B cell (primary cell): ENCODE measurements around the gene MMAB. TPM values are rescaled to one million over a fixed set of nuclear protein-coding genes. Genes with fewer than 3 reads are reported as not detected.

Experiments
- ATAC-seq: fragments of 200-7000 bp; cut with Tn5 transposase; one replicate; pipeline ENCODE4 v1.10.0; 2021; ENCODE audit warnings: low read depth, mild to moderate bottlenecking, moderate number of reproducible peaks, moderate library complexity
- CTCF ChIA-PET: fragments of 350-600 bp; sonication (Branson Sonifier 250); formaldehyde crosslinking; loops from one replicate; lab custom pipeline; 2021; ENCODE audit warnings: antibody characterized with exemption, inconsistent platforms; lab: Charles Lee
- POLR2A ChIA-PET: fragments of 350-600 bp; sonication (Branson Sonifier 250); formaldehyde crosslinking; loops from one replicate; lab custom pipeline; 2021; ENCODE audit warnings: antibody characterized with exemption; lab: Charles Lee
- DNase-seq: peaks from one replicate; pipeline ENCODE4 v3.0.0; 2013
- H2AFZ ChIP-seq: 2 replicates; pipeline ENCODE4 v1.6.1; 2012; ENCODE audit warnings: mild to moderate bottlenecking, low read depth, low read length; ENCODE audit not compliant: insufficient read depth, poor library complexity, severe bottlenecking
- H3K27ac ChIP-seq, 2 donors: 1 replicate in 1 of 2; 2 replicates in 1 of 2; pipeline ENCODE4 v1.5.1; 2012 to 2013; ENCODE audit warnings: low read length in 2 of 2, mild to moderate bottlenecking in 2 of 2, moderate library complexity in 1 of 2
- H3K27me3 ChIP-seq, 4 experiments: fragments of 200-600 bp in 1 of 4; sonication (generic) in 1 of 4; replicated peaks in 1 of 4; 1 replicate in 2 of 4; 2 replicates in 2 of 4; pipeline versions ENCODE4 v1.6.1 to v1.7.0; 2013 to 2016; ENCODE audit warnings: low read length in 3 of 4, mild to moderate bottlenecking in 2 of 4, mixed read lengths in 1 of 4, moderate library complexity in 1 of 4; ENCODE audit not compliant: insufficient read depth in 4 of 4, control insufficient read depth in 3 of 4; ENCODE audit errors: control extremely low read depth in 1 of 4
- H3K36me3 ChIP-seq, 2 experiments: replicated peaks in 1 of 2; 1 replicate in 1 of 2; 2 replicates in 1 of 2; pipeline versions ENCODE4 v1.6.1 to v1.7.1; 2013; ENCODE audit warnings: low read length in 1 of 2; ENCODE audit not compliant: insufficient read depth in 2 of 2, control insufficient read depth in 1 of 2; ENCODE audit errors: control extremely low read depth in 1 of 2, extremely low read depth in 1 of 2
- H3K4me1 ChIP-seq, 2 donors: fragments of 200-600 bp in 1 of 2; sonication (generic) in 1 of 2; 1 replicate in 1 of 2; 2 replicates in 1 of 2; pipeline versions ENCODE4 v1.5.1 to v1.6.1; 2013 to 2017; ENCODE audit warnings: low read length in 2 of 2; ENCODE audit not compliant: control insufficient read depth in 2 of 2, insufficient read depth in 2 of 2
- H3K4me2 ChIP-seq: replicated peaks from 2 replicates; pipeline ENCODE3; 2012; ENCODE audit warnings: mild to moderate bottlenecking, low read depth, low read length; ENCODE audit not compliant: poor library complexity, severe bottlenecking
- H3K4me3 ChIP-seq, 5 experiments: fragments of 200-600 bp in 1 of 5; sonication (generic) in 1 of 5; 1 replicate in 3 of 5; 2 replicates in 2 of 5; pipeline versions ENCODE4 v1.5.1 to v1.7.0; 2011 to 2016; ENCODE audit warnings: low read length in 4 of 5, mild to moderate bottlenecking in 4 of 5, low read depth in 2 of 5, control low read depth in 1 of 5, moderate library complexity in 1 of 5; ENCODE audit not compliant: insufficient read depth in 1 of 5; ENCODE audit errors: control extremely low read depth in 1 of 5, extremely low read depth in 1 of 5
- H3K79me2 ChIP-seq: fragments of 200-600 bp; sonication (generic); one replicate; pipeline ENCODE4 v1.6.0; 2016; ENCODE audit warnings: low read length; ENCODE audit not compliant: control insufficient read depth, insufficient read depth
- H3K9ac ChIP-seq: fragments of 200-600 bp; sonication (generic); 2 replicates; pipeline ENCODE4 v1.6.1; 2017; ENCODE audit warnings: mild to moderate bottlenecking, low read length, moderate library complexity
- H3K9me3 ChIP-seq, 3 donors: one replicate each; pipeline versions ENCODE4 v1.6.1 to v1.7.1; 2013; ENCODE audit warnings: low read length in 2 of 3; ENCODE audit not compliant: control insufficient read depth in 2 of 3, insufficient read depth in 1 of 3; ENCODE audit errors: control extremely low read depth in 1 of 3
- H4K20me1 ChIP-seq: 2 replicates; pipeline ENCODE4 v1.6.0; 2012; ENCODE audit warnings: mild to moderate bottlenecking, low read length; ENCODE audit not compliant: insufficient read depth, control insufficient read depth, poor library complexity, severe bottlenecking
- H3K27ac Mint-ChIP-seq: one replicate; pipeline ENCODE4 v1.8.0; 2021; ENCODE audit warnings: mixed read lengths
- H3K27me3 Mint-ChIP-seq: one replicate; pipeline ENCODE4 v1.8.0; 2021; ENCODE audit warnings: mixed read lengths
- H3K4me1 Mint-ChIP-seq: one replicate; pipeline ENCODE4 v1.8.0; 2021; ENCODE audit warnings: mixed read lengths
- H3K4me3 Mint-ChIP-seq: one replicate; pipeline ENCODE4 v1.8.0; 2021; ENCODE audit warnings: mixed read lengths
- H3K9me3 Mint-ChIP-seq: one replicate; pipeline ENCODE4 v1.8.0; 2022; ENCODE audit warnings: mixed read lengths; ENCODE audit not compliant: insufficient read depth
- EZH2 ChIP-seq: IDR thresholded peaks from 2 replicates; pipeline ENCODE4 v1.6.1; 2012; ENCODE audit warnings: borderline replicate concordance, low read depth, mild to moderate bottlenecking, moderate library complexity, low read length; ENCODE audit not compliant: insufficient read depth, poor library complexity, severe bottlenecking
- WGBS: methylation state at CpG from one replicate; pipeline ENCODE4 v1.1.5; 2013; ENCODE audit warnings: missing lambda C conversion rate; ENCODE audit not compliant: insufficient coverage; 5-methylcytosine and 5-hydroxymethylcytosine counted together
- intact Hi-C: fragments of 100-400 bp; cut with micrococcal nuclease; formaldehyde crosslinking; loops from one replicate; pipeline ENCODE4 v1.10.0; 2022
- polyA plus RNA-seq: library from polyadenylated mRNA; depleted of rRNA; stranded (reverse); fragments of >200 nt; gene quantifications from 2 replicates; pipeline ENCODE4 v1.2.3, GENCODE V29; 2012
- total RNA-seq, 2 donors: library from RNA; stranded (reverse); fragments of 120-200 nt in 1 of 2; gene quantifications; 1 replicate in 1 of 2; 2 replicates in 1 of 2; pipeline versions ENCODE4 v1.2.3 to v1.2.4, GENCODE V29; 2013 to 2022
- TF ChIP-seq, protein P1 (sequence below): fragments of 200-600 bp; IDR thresholded peaks from one replicate; pipeline ENCODE4 v1.8.0; 2022; ENCODE audit warnings: antibody characterized with exemption, mild to moderate bottlenecking

The MMAB gene
- total and polyA plus RNA-seq, 2 donors (not counting 1 experiment from before 2014, with no cell fraction given) = 15.0 to 20.5 TPM

DNA sequence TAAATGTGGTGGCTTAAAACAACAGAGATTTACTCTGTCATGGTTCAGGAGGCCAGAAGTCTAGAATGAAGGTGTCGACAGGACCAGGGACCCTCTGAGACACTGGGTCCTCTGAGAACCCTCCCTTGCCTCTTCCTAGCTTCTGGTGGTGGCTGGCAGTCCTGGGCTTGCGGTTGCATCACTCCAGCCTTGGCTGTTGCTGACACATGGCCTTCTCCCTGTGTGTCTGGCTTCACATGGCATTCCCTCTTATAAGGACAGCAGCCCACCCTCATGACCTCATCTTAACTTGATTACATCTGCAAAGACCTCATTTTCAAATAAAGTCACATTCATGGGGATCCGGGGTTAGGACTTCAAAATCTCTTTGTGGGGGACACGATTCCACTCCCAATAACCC is 37.2 kb upstream of the MMAB start:
- Mint-ChIP-seq H3K27ac (no peak overlapping the region), H3K4me1 (no peaks in the 10 kb centered on the region), H3K27me3 (peaks cover 48% of the 10 kb centered on the region), H3K9me3 (no peaks in the 10 kb centered on the region), H3K4me3 (no peak overlapping the region)
- no peaks in the 10 kb centered on the region for H3K79me2 ChIP-seq
- peaks cover 0 to 19% (median 3%) of the 10 kb centered on the region in 4 experiments for H3K27me3 ChIP-seq
- H3K9me3 ChIP-seq = peaks cover 0 to 4% (median 0%) of the 10 kb centered on the region in 3 donors
- no peak for DNase-seq
- H4K20me1 ChIP-seq = no peaks in the 10 kb centered on the region
- TF ChIP-seq, protein P1, sequence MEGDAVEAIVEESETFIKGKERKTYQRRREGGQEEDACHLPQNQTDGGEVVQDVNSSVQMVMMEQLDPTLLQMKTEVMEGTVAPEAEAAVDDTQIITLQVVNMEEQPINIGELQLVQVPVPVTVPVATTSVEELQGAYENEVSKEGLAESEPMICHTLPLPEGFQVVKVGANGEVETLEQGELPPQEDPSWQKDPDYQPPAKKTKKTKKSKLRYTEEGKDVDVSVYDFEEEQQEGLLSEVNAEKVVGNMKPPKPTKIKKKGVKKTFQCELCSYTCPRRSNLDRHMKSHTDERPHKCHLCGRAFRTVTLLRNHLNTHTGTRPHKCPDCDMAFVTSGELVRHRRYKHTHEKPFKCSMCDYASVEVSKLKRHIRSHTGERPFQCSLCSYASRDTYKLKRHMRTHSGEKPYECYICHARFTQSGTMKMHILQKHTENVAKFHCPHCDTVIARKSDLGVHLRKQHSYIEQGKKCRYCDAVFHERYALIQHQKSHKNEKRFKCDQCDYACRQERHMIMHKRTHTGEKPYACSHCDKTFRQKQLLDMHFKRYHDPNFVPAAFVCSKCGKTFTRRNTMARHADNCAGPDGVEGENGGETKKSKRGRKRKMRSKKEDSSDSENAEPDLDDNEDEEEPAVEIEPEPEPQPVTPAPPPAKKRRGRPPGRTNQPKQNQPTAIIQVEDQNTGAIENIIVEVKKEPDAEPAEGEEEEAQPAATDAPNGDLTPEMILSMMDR = no peak
- no peak for TF ChIP-seq EZH2
- no peak for ATAC-seq
- H3K4me3 ChIP-seq = no peak overlapping the region
- CTCF ChIA-PET = no interaction called here
- intact Hi-C loops = no loop called here
- H2AFZ ChIP-seq = no peak overlapping the region
- H3K27ac ChIP-seq = no peak overlapping the region
- 88% methylated on average over 1 of the region's 4 CpGs for WGBS
- POLR2A ChIA-PET = no interaction called here
- H3K36me3 ChIP-seq = no peaks in the 10 kb centered on the region
- H3K4me1 ChIP-seq = no peaks in the 10 kb centered on the region
- H3K9ac ChIP-seq = no peak overlapping the region
- no peak overlapping the region for H3K4me2 ChIP-seq

DNA sequence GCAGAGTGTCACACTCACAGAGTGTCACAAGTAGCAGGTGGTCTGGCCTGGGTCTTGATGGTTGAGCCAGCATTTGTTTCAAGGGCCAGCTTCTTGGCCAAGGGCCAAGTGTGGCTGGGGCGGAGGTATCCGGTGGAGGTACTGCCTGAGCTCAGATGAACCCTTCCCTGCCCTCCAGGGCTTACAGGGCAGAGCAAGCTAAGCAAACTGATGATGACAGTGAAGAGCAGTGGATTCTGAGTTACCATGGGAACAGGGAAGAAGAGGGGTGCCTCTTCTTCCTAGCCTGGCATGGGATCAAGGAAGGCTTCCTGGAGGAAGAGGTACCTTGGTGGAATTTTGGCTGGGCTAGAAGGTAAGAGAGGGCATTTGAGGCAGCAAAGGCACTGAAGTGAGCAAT is 36.0 kb upstream of the MMAB start:
- ChIA-PET POLR2A (no interaction called here), CTCF (interaction anchor here (0.7 kb wide), 1 partner anchor 14 kb away, joined by 3 read pairs; no protein-coding TSS in a partner anchor)
- peaks cover 52% of the 10 kb centered on the region for H3K27me3 Mint-ChIP-seq

More for the DNA sequence above, 36.0 kb upstream of the MMAB start:
- Mint-ChIP-seq H3K27ac (no peak overlapping the region), H3K9me3 (no peaks in the 10 kb centered on the region), H3K4me1 (no peaks in the 10 kb centered on the region), H3K4me3 (no peak overlapping the region)
- H3K79me2 ChIP-seq = no peaks in the 10 kb centered on the region
- H3K4me3 ChIP-seq = no peak overlapping the region
- no peak overlapping the region for H3K27ac ChIP-seq
- peaks cover 0 to 4% (median 0%) of the 10 kb centered on the region in 3 donors for H3K9me3 ChIP-seq
- H4K20me1 ChIP-seq = no peaks in the 10 kb centered on the region
- H3K36me3 ChIP-seq = no peaks in the 10 kb centered on the region
- ATAC-seq = no peak
- no peaks in the 10 kb centered on the region for H3K4me1 ChIP-seq
- no peak overlapping the region for H3K4me2 ChIP-seq
- H3K9ac ChIP-seq = no peak overlapping the region
- H2AFZ ChIP-seq = no peak overlapping the region
- intact Hi-C loops = no loop called here
- no peak for TF ChIP-seq EZH2
- TF ChIP-seq, protein P1 = no peak
- DNase-seq = no peak
- 89% methylated on average over 2 of the region's 2 CpGs for WGBS
- peaks cover 0 to 19% (median 3%) of the 10 kb centered on the region in 4 experiments for H3K27me3 ChIP-seq
